GM18858 (cell line): ENCODE data around the gene PSD4.

Experiments
- ATAC-seq: cut with Tn5 transposase; IDR thresholded peaks from one replicate; pipeline ENCODE4 v1.9.1; 2021; ENCODE audit not compliant: unreplicated experiment

PSD4 gene

GRCh38 chr2:113183264-113183663 is 9.5 kb downstream of the PSD4 start:
- ATAC-seq: no peak

- no peak for ATAC-seq
Observed at GRCh38 chr2:113183703-113184102, 9.9 kb downstream of the PSD4 start.

- ATAC-seq: no peak
Observed at GRCh38 chr2:113184531-113185230, 10.9 kb downstream of the PSD4 start.

GRCh38 chr2:113185664-113186432 is 12.1 kb downstream of the PSD4 start:
- ATAC-seq: no peak

GRCh38 chr2:113186433-113186796 is 12.6 kb downstream of the PSD4 start:
- ATAC-seq: no peak

GRCh38 chr2:113187771-113188170 is 14.0 kb downstream of the PSD4 start:
- no peak for ATAC-seq

- no peak for ATAC-seq
Observed at GRCh38 chr2:113190871-113191270, 17.1 kb downstream of the PSD4 start.

GRCh38 chr2:113192459-113193100 is 18.8 kb downstream of the PSD4 start:
- no peak for ATAC-seq

GRCh38 chr2:113195923-113196501 is 22.2 kb downstream of the PSD4 start:
- no peak for ATAC-seq

GRCh38 chr2:113196839-113197238 is 23.1 kb downstream of the PSD4 start:
- no peak for ATAC-seq

- ATAC-seq: no peak
Observed at GRCh38 chr2:113197347-113198047, 23.7 kb downstream of the PSD4 start.

GRCh38 chr2:113198048-113198789 is 24.4 kb downstream of the PSD4 start:
- no peak for ATAC-seq

- ATAC-seq: peak; percentile 61
Observed at GRCh38 chr2:113198790-113199612, 25.2 kb downstream of the PSD4 start.

GRCh38 chr2:113200236-113200635 is 26.5 kb downstream of the PSD4 start:
- no peak for ATAC-seq

GRCh38 chr2:113200736-113201490 is 27.1 kb downstream of the PSD4 start:
- no peak for ATAC-seq

- no peak for ATAC-seq
Observed at GRCh38 chr2:113201496-113202304, 27.9 kb downstream of the PSD4 start.

- ATAC-seq: no peak
Observed at GRCh38 chr2:113202305-113203216, 28.8 kb downstream of the PSD4 start.
